Mucosa of descending colon (tissue), 3 donors: ENCODE measurements around the gene IQSEC3. TPM values are rescaled to one million over a fixed set of nuclear protein-coding genes. Genes with fewer than 3 reads are reported as not detected.
"Not testable (repeated sequence)": the region's sequence is repeated elsewhere in the genome, so short reads cannot be mapped to it uniquely, and the experiment has no call there.

ENCODE experiments used
- ATAC-seq: fragments of 200-7000 bp; cut with Tn5 transposase; one replicate; pipeline ENCODE4 v1.9.1; 2020; ENCODE audit warnings: mild to moderate bottlenecking, moderate library complexity
- DNase-seq, 3 donors: peaks; one replicate each; pipeline ENCODE4 v3.0.0-alpha.2; 2020
- H3K36me3 ChIP-seq: fragments of 200-600 bp; one replicate; pipeline ENCODE4 v1.8.0; 2021; ENCODE audit warnings: low read depth, mild to moderate bottlenecking
- H3K4me1 ChIP-seq: fragments of 200-600 bp; one replicate; pipeline ENCODE4 v1.8.0; 2021; ENCODE audit warnings: low read depth, mild to moderate bottlenecking
- H3K4me3 ChIP-seq: fragments of 200-600 bp; one replicate; pipeline ENCODE4 v1.8.0; 2021; ENCODE audit warnings: mild to moderate bottlenecking
- H3K9me3 ChIP-seq: fragments of 200-600 bp; one replicate; pipeline ENCODE4 v1.8.0; 2021; ENCODE audit warnings: mild to moderate bottlenecking
- CTCF ChIP-seq: fragments of 200-600 bp; IDR thresholded peaks from one replicate; pipeline ENCODE4 v1.8.0; 2022; ENCODE audit warnings: antibody characterized with exemption, mild to moderate bottlenecking
- intact Hi-C, 2 donors: fragments of 100-400 bp; cut with DNase I in 1 of 2; cut with micrococcal nuclease in 1 of 2; formaldehyde crosslinking; loops; one replicate each; pipeline versions ENCODE4 v1.11.0 to v1.11.1; 2022; cut with DNase I, micrococcal nuclease
- total RNA-seq, 3 donors: library from RNA; stranded (reverse); fragmentation: NEBNext Ultra II Directional in 2 of 3; extraction: Animal tissue kit (Norgen Biotek cat#: 25700) in 2 of 3; gene quantifications; one replicate each; pipeline versions ENCODE4 v1.2.1 to v1.2.4, GENCODE V29; 2021 to 2023
- donor health status: DM: no; HTN: no; CAD: no; lungs with moderate emphysema.
- donor health status: DM: no; HTN: no; CAD: no.
- donor health status: DM: no; HTN: yes; CAD: no.

The IQSEC3 gene
- total RNA-seq, 3 donors from 2014 or later: 0.23 to 2.3 (median 1.1) TPM

DNA sequence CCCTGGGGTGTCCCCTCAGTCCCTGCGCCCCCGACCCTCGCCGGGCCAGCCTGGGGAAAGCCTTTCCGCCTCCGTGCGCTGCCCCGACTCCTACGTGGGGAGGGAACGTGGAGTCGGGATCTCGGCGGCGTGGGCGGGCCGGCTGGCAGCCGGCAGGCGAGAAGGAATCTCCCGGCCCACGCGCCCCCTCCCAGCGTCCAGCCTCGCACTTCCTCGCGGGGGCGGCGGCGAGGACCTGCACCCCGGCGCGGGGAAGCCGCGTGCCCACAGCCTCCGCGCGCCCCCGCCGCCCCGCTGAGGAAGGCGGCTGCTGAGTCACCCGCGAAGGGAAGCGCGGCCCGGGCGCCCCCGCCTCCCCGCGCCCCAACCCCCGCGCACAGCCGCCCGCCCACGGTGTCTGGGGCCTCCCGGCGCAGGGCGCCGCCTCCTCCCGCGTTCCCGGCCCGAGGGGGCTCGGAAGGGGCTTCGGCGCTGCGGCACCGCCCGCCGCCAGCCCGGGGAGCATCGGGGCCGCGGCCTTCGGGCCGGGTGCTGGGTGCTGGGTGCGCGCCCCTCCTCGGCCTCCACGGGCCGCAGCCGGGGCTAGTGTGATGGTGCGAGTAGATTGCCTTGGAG, 11.3 kb downstream of the IQSEC3 start:
- ATAC-seq, H3K9me3 ChIP-seq, H3K4me1 ChIP-seq, DNase-seq, H3K4me3 ChIP-seq, H3K36me3 ChIP-seq, intact Hi-C loops: not testable (repeated sequence)

DNA sequence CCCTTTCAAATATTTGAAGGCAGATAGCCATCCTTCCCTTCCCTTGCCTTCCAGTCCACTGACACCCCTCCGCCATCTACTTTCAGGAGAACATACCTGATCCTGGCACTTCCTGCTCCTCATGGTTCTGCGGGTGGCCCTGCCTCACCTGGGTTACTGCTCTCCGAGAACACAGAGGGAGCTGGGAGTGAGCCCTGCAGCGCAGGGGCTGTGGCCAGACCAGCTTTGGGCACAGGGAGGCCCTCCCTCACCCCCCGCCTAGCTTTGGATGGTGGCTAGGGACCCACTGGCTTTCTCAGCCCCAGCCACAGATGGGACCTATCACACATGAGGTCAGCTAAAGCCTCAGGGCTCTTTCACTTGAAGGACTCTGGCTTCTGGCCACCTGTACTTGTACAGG, 12.4 kb downstream of the IQSEC3 start:
- ATAC-seq: no peak
- no peak for TF ChIP-seq CTCF
- no peaks in the 10 kb centered on the region for H3K36me3 ChIP-seq
- intact Hi-C loops: no loop called here
- H3K9me3 ChIP-seq: no peaks in the 10 kb centered on the region
- no peaks in the 10 kb centered on the region for H3K4me1 ChIP-seq
- DNase-seq: no peak
- no peak overlapping the region for H3K4me3 ChIP-seq

- H3K4me1 ChIP-seq: no peaks in the 10 kb centered on the region
- intact Hi-C loops: no loop called here
These were observed 14.2 kb downstream of the IQSEC3 start for GRCh38 chr12:80681-81190.

DNA sequence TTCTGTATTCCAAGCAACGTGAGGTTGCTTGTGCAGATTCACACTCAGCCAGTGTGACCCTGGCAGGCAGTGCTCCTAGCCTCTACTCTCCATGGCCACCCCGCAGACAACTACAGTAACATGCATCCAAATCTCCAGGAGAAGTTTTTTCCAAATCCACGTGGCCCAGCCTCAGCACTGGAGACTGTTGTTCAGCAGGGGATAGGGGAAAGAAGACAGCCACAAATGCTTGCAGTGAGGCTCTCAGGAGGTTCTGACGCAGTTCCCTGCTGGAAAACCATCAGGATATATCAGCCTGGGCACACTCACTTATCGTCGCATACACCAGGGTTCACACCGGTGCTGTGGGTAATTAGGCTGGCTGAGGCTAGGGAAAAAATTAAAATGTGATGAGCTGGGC, 16.2 kb downstream of the IQSEC3 start:
- Histone ChIP-seq H3K36me3 (no peaks in the 10 kb centered on the region), H3K4me3 (no peak overlapping the region), H3K4me1 (no peaks in the 10 kb centered on the region), H3K9me3 (no peaks in the 10 kb centered on the region)
- DNase-seq (no peak), ATAC-seq (no peak)
- intact Hi-C loops: no loop called here
- no peak for TF ChIP-seq CTCF

More at GRCh38 chr12:80681-81190, 14.2 kb downstream of the IQSEC3 start:
- Histone ChIP-seq H3K9me3 (no peaks in the 10 kb centered on the region), H3K4me3 (no peak overlapping the region), H3K36me3 (no peaks in the 10 kb centered on the region)
- DNase-seq: no peak
- TF ChIP-seq CTCF: no peak
- no peak for ATAC-seq

DNA sequence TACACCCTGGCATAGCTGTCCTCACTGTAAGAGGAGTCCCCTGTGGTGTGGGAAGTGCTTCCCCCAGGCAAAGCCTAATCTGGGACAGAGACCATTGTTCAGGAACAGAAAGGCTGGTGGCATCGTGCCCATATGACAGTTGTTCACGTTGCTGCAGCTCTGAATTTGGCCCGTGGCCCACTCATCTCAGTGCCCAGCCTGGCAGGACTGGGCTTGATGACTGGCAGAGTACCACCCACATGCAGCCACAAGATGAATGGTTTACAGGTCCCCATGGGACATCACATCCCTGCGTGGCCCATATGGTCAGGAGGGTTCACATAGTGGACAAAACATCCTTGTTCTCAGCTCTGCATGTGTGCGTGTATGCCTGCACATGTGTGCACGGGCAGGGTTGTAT, 17.5 kb downstream of the IQSEC3 start:
- Histone ChIP-seq H3K4me1 (no peaks in the 10 kb centered on the region), H3K9me3 (no peaks in the 10 kb centered on the region), H3K36me3 (no peaks in the 10 kb centered on the region), H3K4me3 (no peak overlapping the region)
- TF ChIP-seq CTCF: no peak
- intact Hi-C loops: no loop called here
- ATAC-seq (no peak), DNase-seq (no peak)

GRCh38 chr12:85191-85666, 18.7 kb downstream of the IQSEC3 start:
- H3K9me3 ChIP-seq: no peaks in the 10 kb centered on the region
- intact Hi-C loops: no loop called here
- ATAC-seq (no peak), DNase-seq (no peak)
- H3K4me1 ChIP-seq: no peaks in the 10 kb centered on the region
- H3K4me3 ChIP-seq: no peak overlapping the region
- no peaks in the 10 kb centered on the region for H3K36me3 ChIP-seq
- no peak for TF ChIP-seq CTCF
